NCI-H2196 (cell line): ENCODE measurements around the gene VRK3.
"Not testable (repeated sequence)": the region's sequence is repeated elsewhere in the genome, so short reads cannot be mapped to it uniquely, and the experiment has no call there.

Source experiments
- DNase-seq: peaks from one replicate; lab custom pipeline; 2025; ENCODE audit not compliant: unreplicated experiment; lab: John Stamatoyannopoulos, UW

VRK3 gene

DNA sequence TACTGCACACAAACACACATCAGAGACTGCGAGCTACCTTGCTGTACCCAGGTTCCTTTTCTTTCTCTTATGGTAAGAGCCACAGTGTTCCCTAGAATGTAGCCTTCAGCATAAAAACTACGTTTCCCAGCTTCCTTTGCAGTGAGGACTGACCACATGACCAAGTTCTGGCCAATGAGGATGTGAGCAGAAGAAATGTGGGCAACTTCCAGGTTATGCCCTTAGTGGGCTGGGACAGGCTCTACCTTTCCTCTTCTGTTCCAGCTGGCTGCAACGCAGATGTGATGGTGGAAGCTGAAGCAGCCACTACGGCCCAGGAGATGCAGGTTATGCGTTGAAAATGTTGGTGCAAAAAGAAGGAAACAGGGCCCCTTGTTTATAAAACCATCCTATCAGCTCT is 27.5 kb downstream of the VRK3 start:
- peak; percentile 61 for DNase-seq

- DNase-seq, result no peak
Measured at GRCh38 chr19:49988433-49988832, 36.7 kb downstream of the VRK3 start.

DNA sequence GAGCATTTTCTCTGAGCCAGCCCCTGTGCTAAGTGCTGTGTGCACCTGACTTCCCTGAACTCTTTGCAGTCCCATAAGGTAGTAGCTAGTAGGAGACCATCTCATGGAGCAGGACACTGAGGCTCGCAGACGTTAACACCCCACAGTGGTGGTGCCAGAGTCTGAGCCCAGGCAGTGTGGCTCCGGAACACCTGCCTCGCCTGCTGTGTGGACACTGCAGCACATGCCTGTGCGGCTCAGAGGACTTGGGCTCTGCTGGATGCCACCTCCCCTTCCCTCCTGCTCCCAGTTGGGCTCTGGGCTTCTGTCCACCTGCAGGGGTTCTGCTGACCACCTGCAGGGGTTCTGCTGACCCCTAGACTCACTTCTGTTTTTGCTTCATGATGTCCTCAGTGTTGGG is 37.2 kb downstream of the VRK3 start:
- no peak for DNase-seq

DNA sequence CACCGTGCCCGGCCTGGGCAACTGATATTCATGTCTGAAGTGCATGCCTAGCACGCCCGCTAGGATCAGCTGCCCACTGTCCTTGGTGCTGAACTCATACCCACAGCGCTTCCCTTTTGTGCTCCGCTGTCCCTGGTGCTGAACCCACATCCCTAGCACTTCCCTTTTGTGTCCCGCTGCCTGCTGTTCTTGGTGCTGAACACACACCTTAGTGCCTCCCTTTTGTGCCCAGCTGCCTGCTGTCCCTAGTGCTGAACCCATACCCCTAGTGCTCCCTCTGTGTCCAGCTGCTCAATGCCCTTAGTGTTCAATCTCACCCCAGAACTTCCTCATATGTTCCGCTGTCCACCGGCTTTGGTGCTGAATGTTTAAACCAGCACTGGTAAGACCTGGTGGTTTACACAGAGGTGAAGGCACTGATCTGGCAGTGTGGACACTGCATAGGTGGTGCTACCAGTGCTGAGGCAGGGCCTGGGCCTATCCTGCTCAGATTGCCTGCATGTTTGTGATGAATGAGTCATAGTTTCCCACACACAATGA is 37.9 kb downstream of the VRK3 start:
- peak; percentile 40 for DNase-seq

- no peak for DNase-seq
Measured at GRCh38 chr19:49986354-49986753, 38.8 kb downstream of the VRK3 start.

DNA sequence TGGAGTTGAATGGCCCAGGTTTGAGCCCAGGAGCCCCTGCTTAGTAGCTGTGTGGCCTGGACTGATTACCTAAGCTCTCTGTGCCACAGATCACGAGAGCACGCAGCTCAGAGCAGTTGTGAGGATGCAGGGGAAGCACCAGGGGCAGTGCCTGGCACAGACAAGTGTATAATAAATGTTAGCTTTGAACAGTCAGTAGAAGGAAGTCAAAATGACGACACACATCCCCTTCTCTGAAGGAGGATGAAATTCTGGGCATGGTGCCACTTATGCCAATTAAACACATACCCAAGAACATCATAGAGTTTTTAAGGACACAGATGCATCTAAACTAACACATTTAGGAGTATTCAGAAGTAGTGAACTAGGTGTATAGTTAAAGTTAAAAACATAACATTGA is 39.3 kb downstream of the VRK3 start:
- DNase-seq, result peak; percentile 33

DNA sequence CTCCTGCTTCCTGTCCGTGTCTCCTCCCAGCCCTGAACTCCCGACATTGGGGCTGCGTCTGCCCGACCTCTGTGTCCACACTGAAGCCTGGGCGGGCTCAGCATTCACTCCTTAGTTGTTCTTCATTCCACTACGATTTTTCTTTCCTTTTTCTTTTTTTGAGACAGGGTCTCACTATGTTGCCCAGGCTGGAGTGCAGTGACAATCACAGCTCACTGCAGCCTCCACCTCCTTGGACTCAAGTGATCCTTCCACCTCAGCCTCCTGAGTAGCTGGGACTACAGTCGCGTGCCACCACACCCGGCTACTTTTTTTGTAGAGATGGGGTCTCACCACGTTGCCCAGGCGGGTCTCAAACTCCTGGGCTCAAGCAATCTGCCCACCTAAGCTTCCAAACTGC is 40.7 kb downstream of the VRK3 start:
- DNase-seq, result no peak

DNA sequence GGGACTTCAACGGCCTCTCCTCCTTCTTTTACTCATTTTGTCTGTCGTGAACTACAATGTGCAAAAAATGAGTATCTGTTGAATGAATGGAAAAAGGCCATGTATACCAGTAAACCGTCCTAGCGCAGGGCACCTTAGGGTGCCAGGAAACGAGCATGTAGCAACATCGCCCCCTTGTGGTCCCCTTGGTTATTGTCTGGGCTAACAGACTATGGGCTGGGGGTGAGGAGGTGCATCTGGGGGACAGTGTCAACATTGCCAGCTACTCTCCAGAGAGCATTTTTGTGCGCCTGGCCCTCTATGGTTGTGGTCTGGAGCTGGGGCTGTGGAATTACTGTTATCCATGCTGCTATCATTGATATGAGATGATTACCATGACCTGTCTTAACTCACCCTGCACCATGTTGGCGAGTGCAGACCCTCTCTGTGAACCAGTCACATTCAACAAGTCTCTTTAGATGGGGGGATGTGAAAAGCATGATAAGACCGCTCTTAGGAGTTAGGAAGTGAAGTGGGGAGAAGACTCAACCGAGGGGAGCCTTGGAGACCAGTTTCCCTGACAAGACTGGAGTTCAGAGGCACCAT is 41.4 kb downstream of the VRK3 start:
- DNase-seq, result peak; percentile 60

DNA sequence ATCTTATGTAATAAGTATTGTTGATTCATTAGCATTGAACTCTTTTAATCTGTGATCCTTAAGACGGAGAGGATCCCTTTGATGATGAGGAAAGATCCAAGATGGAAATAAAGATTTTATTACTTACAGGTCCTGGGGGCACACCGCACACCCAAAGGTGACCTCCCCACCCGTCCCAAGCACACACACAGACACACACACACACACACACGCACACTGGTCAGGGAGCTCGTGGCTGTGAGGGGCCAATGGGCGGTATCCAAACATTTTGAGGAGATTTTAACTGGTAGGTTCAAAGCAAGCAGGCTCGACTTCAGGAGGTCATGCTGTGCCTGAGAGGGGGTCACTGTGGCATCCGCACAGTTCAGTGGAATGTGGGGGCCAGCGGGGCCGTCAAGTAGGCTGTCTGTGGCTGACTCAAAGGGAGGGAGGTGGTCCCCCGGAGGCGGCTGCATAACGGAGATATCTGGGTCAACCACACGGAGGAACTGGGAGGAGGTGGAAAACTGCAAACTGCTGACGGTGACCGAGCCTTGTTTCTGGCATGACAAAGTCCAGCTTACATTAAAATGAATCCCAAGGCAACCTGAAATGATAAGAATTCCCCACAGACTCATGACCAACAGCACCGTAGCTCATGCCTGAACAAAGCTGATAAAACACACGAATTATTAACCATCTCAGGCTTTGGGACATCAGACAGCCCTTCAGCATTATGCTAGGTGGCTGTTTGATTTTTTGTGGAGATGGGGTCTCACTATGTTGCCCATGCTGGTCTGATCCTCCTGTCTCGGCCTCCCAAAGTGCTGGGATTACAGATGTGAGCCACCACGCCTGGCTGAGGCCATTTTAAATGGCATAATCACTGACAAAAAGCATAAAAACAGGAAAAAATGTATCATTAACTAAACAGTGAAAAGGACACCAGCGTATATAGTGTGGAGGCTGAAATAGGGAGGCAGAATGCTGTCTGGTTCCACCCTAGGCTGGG is 43.3 kb downstream of the VRK3 start:
- no peak for DNase-seq

GRCh38 chr19:49978324-49978723 is 46.8 kb downstream of the VRK3 start:
- no peak for DNase-seq

DNA sequence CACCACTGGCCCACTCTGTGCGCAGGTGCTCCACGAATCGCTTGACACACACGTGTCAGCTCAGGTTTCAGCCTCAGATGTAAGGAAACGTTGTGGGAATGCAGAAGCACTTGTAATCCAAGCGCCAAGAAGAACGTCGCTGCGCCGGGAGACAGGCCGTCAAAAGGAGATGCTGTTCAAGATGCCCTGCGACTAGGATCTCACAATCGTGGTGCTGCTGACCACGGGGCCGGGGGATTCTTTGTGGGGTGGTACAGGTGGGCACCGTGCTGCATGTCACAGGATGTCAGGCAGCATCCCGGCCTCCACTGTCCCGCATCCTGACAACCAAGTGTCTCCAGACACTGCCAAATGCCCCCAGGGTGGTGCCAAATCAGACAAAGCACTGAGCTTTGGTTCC is 47.3 kb downstream of the VRK3 start:
- no peak for DNase-seq

- no peak for DNase-seq
Measured at GRCh38 chr19:49977076-49977475, 48.1 kb downstream of the VRK3 start.

DNA sequence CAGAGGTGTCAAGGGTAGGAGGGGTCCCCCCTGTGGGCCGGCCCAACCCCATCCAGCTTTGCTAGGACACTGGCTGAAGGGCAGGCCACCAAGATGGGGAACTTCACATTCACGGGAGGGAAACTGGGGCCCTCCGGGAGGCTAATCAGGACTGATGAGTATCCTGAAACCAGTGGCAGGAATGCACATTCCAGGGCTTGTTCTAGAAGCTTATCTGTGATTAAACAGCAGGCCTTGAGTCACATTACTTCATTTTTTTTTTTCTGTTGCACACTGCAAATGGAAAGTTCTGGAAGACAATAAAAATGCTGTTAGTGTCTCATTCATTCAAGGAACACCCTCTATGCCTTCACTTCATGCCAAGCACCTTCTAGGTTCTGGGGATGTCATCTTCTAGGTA is 48.7 kb downstream of the VRK3 start:
- DNase-seq, result no peak

DNA sequence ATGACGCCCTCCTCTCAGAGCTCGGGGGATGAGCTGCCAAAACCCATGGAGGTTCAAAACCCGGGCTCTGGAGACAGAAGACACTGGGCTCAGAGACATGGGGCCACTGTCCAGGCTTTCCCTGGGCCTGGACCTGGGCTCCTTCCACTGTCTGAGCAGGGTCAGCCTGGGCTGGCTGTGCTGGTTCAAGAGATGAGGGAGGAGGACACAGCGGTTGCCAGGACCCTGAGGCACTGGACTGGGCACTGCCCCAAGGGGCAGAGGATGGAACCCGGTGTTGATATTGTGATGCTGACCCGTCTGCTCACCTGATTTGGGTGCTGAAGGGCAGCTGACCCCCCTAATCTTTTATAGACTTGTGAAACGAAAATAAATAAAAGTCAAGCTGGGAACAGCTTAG is 50.1 kb downstream of the VRK3 start:
- no peak for DNase-seq

DNA sequence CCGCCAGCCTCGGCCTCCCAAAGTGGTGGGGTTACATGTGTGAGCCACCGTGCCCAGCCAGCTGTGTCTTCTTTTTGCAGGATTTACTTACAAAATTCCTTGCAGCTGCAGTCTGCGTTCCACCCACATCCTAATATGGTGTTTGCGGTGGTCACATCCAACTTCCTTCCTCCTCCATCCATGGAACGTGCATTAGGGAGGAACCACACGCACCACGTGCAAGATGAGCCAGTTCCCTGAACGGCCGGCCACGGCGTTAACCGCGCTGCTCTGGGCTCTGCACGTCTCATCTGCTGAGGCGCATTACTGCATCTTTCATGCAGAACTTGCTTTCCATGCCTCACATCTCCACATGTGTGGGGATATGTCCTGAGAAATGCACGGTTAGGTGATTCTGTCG is 51.2 kb downstream of the VRK3 start:
- DNase-seq, result no peak

GRCh38 chr19:49972841-49973240 is 52.3 kb downstream of the VRK3 start:
- DNase-seq, result no peak

GRCh38 chr19:49971991-49972411 is 53.2 kb downstream of the VRK3 start:
- DNase-seq, result no peak

DNA sequence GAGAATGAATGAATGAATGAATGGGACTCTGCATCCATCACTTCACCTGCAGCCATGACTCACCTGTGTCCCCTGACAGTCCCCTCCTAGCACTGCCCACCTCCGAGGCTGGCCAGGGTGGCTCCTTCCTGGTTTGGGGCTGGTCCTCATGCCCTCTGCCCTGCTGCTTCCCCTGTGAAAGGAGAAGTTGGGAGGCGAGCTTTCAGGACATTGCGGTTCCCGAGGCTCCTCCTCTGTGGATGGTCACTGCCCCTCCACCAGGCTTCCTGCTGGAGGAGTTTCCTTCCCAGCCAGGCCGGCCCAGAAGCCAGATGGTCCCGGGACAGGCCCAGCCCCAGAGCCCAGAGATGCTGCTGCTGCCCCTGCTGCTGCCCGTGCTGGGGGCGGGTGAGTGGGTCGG is 55.8 kb downstream of the VRK3 start:
- DNase-seq, result not testable (repeated sequence)

GRCh38 chr19:49968279-49968922 is 56.8 kb downstream of the VRK3 start:
- no peak for DNase-seq

- DNase-seq, result not testable (repeated sequence)
Measured at GRCh38 chr19:49960980-49961379, 64.2 kb downstream of the VRK3 start, which contains the start of gene SIGLEC11. SIGLEC11 (minus strand) TSS chr19:49961172; CDS start chr19:49961081, 91 bp downstream.

DNA sequence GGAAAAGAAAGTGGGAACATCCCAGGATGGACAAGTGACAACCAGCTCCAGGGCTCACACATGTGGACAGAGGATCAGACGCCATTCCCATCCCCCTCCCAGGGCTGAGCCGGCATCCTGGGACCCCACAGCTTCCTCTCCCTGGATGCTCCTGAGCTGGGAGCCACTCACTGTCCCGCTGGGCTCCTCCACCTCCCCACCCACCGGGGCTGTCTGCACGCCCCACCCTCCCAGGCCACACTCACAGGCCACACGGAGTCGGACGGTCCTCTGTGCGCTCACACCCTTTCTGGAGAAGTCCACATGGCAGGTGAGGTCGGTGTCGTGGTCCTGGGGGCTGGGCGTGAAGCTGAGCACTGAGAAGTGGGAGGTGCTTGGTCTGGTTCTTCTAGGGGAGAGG is 65.3 kb downstream of the VRK3 start:
- not testable (repeated sequence) for DNase-seq
